Ovary (tissue), 3 donors: ENCODE measurements around the gene TEFM.

ENCODE experiments used
- CTCF ChIP-seq, 3 donors: fragments of 450-650 bp in 2 of 3; fragments of 200-600 bp in 1 of 3; IDR thresholded peaks; one replicate each; pipeline versions ENCODE4 v1.5.1 to v1.8.0; 2016 to 2022; ENCODE audit warnings: antibody characterized with exemption in 3 of 3, mild to moderate bottlenecking in 1 of 3
- EP300 ChIP-seq: sonication (generic); formaldehyde crosslinking; IDR thresholded peaks from one replicate; pipeline ENCODE4 v1.6.1; 2017; ENCODE audit warnings: antibody characterized with exemption
- POLR2A ChIP-seq: fragments of 450-650 bp; IDR thresholded peaks from one replicate; pipeline ENCODE4 v1.6.1; 2017; ENCODE audit warnings: antibody characterized with exemption, mild to moderate bottlenecking, moderate library complexity
- donor health status: DM: no; HTN: no; CAD: no.

- TF ChIP-seq CTCF (IDR thresholded peaks at IDR 0.05) (no peak), POLR2A (no peak), EP300 (no peak)
Measured at GRCh38 chr17:30921544-30922196, 15.6 kb upstream of the TEFM start, which contains the start of gene ADAP2.
